PC-9 (cell line): Measurements from ENCODE around the gene CHCT1. TPM values are rescaled to one million over a fixed set of nuclear protein-coding genes. Genes with fewer than 3 reads are reported as not detected.

Experiments used
- BruUV-seq: library from RNA; stranded (reverse); fragments of 400-500 nt; replicated peaks from 2 replicates; lab custom pipeline; 2021; lab: Mats Ljungman, UMichigan
- CTCF ChIA-PET: fragments of 300-600 bp; sonication (Branson Sonifier 250); formaldehyde crosslinking; loops from one replicate; lab custom pipeline; 2022; ENCODE audit warnings: antibody characterized with exemption; lab: Charles Lee
- POLR2A ChIA-PET: fragments of 300-600 bp; sonication (Branson Sonifier 250); formaldehyde crosslinking; loops from one replicate; lab custom pipeline; 2022; ENCODE audit warnings: antibody characterized with exemption; ENCODE audit not compliant: unreplicated experiment; lab: Charles Lee
- DNase-seq, 2 experiments: peaks; one replicate each; pipeline versions ENCODE4 v3.0.0 to v3.0.0-alpha.2; 2015 to 2022; ENCODE audit warnings: mixed read lengths in 1 of 2
- H2AFZ ChIP-seq: fragments of 200-600 bp; sonication (generic); 2 replicates; pipeline ENCODE4 v1.8.1; 2017; ENCODE audit warnings: antibody characterized with exemption
- H3F3A ChIP-seq: fragments of 200-600 bp; sonication (generic); 2 replicates; pipeline ENCODE4 v1.8.1; 2017; ENCODE audit warnings: antibody characterized with exemption, mild to moderate bottlenecking, low read depth; ENCODE audit not compliant: insufficient read depth
- H3K27ac ChIP-seq: fragments of 200-600 bp; sonication (generic); 2 replicates; pipeline ENCODE4 v1.6.1; 2016; ENCODE audit warnings: mixed run types
- H3K27me3 ChIP-seq: fragments of 200-600 bp; sonication (generic); 2 replicates; pipeline ENCODE4 v1.6.1; 2016; ENCODE audit warnings: low read depth, mixed run types; ENCODE audit not compliant: insufficient read depth
- H3K36me3 ChIP-seq: fragments of 200-600 bp; sonication (generic); 2 replicates; pipeline ENCODE4 v1.6.1; 2016; ENCODE audit warnings: low read depth, mixed run types
- H3K4me1 ChIP-seq: fragments of 200-600 bp; sonication (generic); replicated peaks from 2 replicates; pipeline ENCODE4 v1.6.1; 2016; ENCODE audit warnings: mixed run types; ENCODE audit not compliant: insufficient read depth
- H3K4me2 ChIP-seq: fragments of 200-600 bp; sonication (generic); 2 replicates; pipeline ENCODE4 v1.6.1; 2017; ENCODE audit warnings: mixed run types
- H3K4me3 ChIP-seq: fragments of 200-600 bp; sonication (generic); 2 replicates; pipeline ENCODE4 v1.6.1; 2016; ENCODE audit warnings: mixed run types
- H3K79me2 ChIP-seq: fragments of 200-600 bp; sonication (generic); 2 replicates; pipeline ENCODE4 v1.6.1; 2017; ENCODE audit warnings: low read depth, mixed run types
- H3K9me2 ChIP-seq: fragments of 200-600 bp; sonication (generic); 2 replicates; pipeline ENCODE4 v1.8.1; 2017; ENCODE audit warnings: mild to moderate bottlenecking; ENCODE audit not compliant: insufficient read depth
- H3K9me3 ChIP-seq: fragments of 200-600 bp; sonication (generic); 2 replicates; pipeline ENCODE4 v1.8.1; 2016; ENCODE audit warnings: low read depth; ENCODE audit not compliant: insufficient read depth
- H4K20me1 ChIP-seq: fragments of 200-600 bp; sonication (generic); 2 replicates; pipeline ENCODE4 v1.8.1; 2017; ENCODE audit not compliant: insufficient read depth
- CTCF ChIP-seq: fragments of 200-600 bp; sonication (generic); conservative IDR thresholded peaks from 2 replicates; pipeline ENCODE4 v1.6.1; 2017; ENCODE audit warnings: mixed run types, antibody characterized with exemption, mild to moderate bottlenecking, moderate library complexity
- EZH2 ChIP-seq: fragments of 200-600 bp; sonication (generic); IDR thresholded peaks from 2 replicates; pipeline ENCODE4 v1.8.0; 2017; ENCODE audit warnings: antibody characterized with exemption, low read depth
- intact Hi-C: fragments of 100-400 bp; cut with micrococcal nuclease; formaldehyde crosslinking; loops from one replicate; pipeline ENCODE4 v1.10.0; 2022; ENCODE audit not compliant: unreplicated experiment
- total RNA-seq: library from RNA; stranded (reverse); gene quantifications from 2 replicates; pipeline ENCODE4 v1.2.3, GENCODE V29; 2021

The CHCT1 gene
- total RNA-seq, 1 experiment from 2014 or later: not detected

GRCh38 chr17:60455378-60455777 is 33.1 kb downstream of the CHCT1 start:
- Histone ChIP-seq H3K79me2 (no peaks in the 10 kb centered on the region), H3K4me1 (no peaks in the 10 kb centered on the region), H3K4me2 (no peak overlapping the region), H4K20me1 (no peaks in the 10 kb centered on the region), H2AFZ (no peak overlapping the region), H3K4me3 (no peak overlapping the region), H3K27me3 (no peaks in the 10 kb centered on the region), H3K27ac (no peak overlapping the region), H3K9me2 (no peaks in the 10 kb centered on the region), H3K36me3 (peaks cover 28% of the 10 kb centered on the region), H3F3A (no peaks in the 10 kb centered on the region; the same call in none of the 2 replicates), H3K9me3 (no peaks in the 10 kb centered on the region)
- ChIA-PET CTCF (no interaction called here), POLR2A (interaction anchor here (0.5 kb wide), 1 partner anchor 138 kb away, joined by 13 read pairs; no protein-coding TSS in a partner anchor)
- TF ChIP-seq EZH2: no peak
- TF ChIP-seq CTCF: no peak
- no TSS peak for BruUV-seq
- DNase-seq: no peak
- intact Hi-C loops: no loop called here

- H3K4me3 ChIP-seq: no peak overlapping the region
- H3K27me3 ChIP-seq: no peaks in the 10 kb centered on the region
- H4K20me1 ChIP-seq: no peaks in the 10 kb centered on the region
- BruUV-seq: no TSS peak
- no peak overlapping the region for H3K27ac ChIP-seq
- no peaks in the 10 kb centered on the region for H3K4me1 ChIP-seq
- no peaks in the 10 kb centered on the region for H3K9me3 ChIP-seq
- no peaks in the 10 kb centered on the region for H3K9me2 ChIP-seq
- no peaks in the 10 kb centered on the region for H3K79me2 ChIP-seq
- no peak for TF ChIP-seq CTCF
- no peak for TF ChIP-seq EZH2
- H3F3A ChIP-seq: no peaks in the 10 kb centered on the region; the same call in none of the 2 replicates
- no peak overlapping the region for H3K4me2 ChIP-seq
- peaks cover 28% of the 10 kb centered on the region for H3K36me3 ChIP-seq
- no peak for DNase-seq
- intact Hi-C loops: no loop called here
- no peak overlapping the region for H2AFZ ChIP-seq
- ChIA-PET POLR2A (no interaction called here), CTCF (no interaction called here)
These were observed 34.9 kb downstream of the CHCT1 start for GRCh38 chr17:60457148-60457547.

DNA sequence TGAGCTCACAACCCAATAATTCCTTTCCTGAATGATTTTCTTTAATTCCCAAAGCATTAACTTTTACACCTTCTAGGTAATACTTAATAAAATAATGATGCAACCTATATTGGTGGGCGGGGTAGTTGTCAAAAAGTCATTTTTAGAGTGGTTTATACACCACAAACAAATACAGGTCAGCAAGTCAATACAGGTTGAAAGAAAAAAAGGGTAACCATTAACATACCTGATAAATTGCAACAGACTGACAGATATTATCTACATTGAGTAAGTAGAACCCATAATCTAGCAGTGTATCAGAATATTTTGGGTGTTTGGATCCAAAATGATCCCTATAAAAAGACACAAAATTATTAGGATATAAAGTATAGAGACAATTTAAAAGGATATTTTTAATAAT is 39.3 kb downstream of the CHCT1 start:
- H3K4me2 ChIP-seq: no peak overlapping the region
- H2AFZ ChIP-seq: no peak overlapping the region
- no peaks in the 10 kb centered on the region for H4K20me1 ChIP-seq
- H3F3A ChIP-seq: peaks cover 1% of the 10 kb centered on the region
- H3K36me3 ChIP-seq: peaks cover 30% of the 10 kb centered on the region
- H3K79me2 ChIP-seq: no peaks in the 10 kb centered on the region
- ChIA-PET POLR2A (interaction anchor here (0.6 kb wide), 1 partner anchor 1304 kb away, joined by 15 read pairs; no protein-coding TSS in a partner anchor), CTCF (no interaction called here)
- no peak for DNase-seq
- H3K27ac ChIP-seq: no peak overlapping the region
- BruUV-seq: no TSS peak
- no peaks in the 10 kb centered on the region for H3K27me3 ChIP-seq
- no peaks in the 10 kb centered on the region for H3K4me1 ChIP-seq
- no peaks in the 10 kb centered on the region for H3K9me2 ChIP-seq
- TF ChIP-seq EZH2: no peak
- no peak for TF ChIP-seq CTCF
- no peak overlapping the region for H3K4me3 ChIP-seq
- intact Hi-C loops: no loop called here
- H3K9me3 ChIP-seq: no peaks in the 10 kb centered on the region
